Right forelimb (tissue), 1 donor: ENCODE data around the gene AKAP5.
A peak's percentile ranks its signal among the peaks of the same experiment; 100 is the strongest.

Experiments
- DNase-seq: peaks from one replicate; pipeline ENCODE4 v3.0.0-alpha.2; 2018

AKAP5 gene, protein sequence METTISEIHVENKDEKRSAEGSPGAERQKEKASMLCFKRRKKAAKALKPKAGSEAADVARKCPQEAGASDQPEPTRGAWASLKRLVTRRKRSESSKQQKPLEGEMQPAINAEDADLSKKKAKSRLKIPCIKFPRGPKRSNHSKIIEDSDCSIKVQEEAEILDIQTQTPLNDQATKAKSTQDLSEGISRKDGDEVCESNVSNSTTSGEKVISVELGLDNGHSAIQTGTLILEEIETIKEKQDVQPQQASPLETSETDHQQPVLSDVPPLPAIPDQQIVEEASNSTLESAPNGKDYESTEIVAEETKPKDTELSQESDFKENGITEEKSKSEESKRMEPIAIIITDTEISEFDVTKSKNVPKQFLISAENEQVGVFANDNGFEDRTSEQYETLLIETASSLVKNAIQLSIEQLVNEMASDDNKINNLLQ

GRCh38 chr14:64465191-64465822 is at the start of gene AKAP5:
Gene AKAP5 (plus strand): TSS chr14:64465499. CDS start chr14:64468395, 2,896 bp downstream.
- DNase-seq: peak; percentile 75

- no peak for DNase-seq
Measured at GRCh38 chr14:64416348-64416932, 48.9 kb upstream of the AKAP5 start.

GRCh38 chr14:64417055-64417770 is 48.1 kb upstream of the AKAP5 start:
- no peak for DNase-seq

DNA sequence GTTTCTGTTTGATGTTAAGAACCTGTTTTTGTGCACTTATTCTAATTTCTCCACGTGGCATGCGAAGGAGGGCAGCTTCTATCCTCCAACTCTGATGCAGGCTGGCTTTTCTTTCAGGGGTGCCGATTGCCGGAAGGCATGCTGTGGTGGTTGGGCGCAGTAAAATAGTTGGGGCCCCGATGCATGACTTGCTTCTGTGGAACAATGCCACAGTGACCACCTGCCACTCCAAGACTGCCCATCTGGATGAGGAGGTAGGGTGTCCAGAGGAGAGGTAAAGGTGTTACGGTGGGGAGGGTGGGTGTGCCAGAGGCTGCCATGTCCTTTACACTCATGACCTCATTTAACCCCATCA is 47.6 kb upstream of the AKAP5 start:
- no peak for DNase-seq

DNA sequence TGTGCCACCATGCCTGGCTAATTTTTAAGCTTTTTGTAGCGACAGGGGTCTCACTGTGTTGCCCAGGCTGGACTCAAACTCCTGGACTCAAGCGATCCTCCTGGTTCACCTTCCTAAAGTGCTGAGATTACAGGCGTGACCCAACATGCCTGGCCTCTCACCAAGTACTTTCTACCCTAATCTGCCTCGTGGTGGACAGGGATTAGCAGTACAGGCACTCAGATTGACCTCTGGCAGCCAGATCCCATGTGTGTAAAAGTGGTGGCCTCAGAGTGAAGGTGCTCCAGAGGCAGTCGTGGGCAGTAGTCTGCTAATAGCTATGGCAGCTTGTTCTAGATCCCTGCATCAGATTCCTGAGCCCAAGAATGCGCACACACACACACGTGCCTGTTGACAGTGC is 46.3 kb upstream of the AKAP5 start:
- no peak for DNase-seq

DNA sequence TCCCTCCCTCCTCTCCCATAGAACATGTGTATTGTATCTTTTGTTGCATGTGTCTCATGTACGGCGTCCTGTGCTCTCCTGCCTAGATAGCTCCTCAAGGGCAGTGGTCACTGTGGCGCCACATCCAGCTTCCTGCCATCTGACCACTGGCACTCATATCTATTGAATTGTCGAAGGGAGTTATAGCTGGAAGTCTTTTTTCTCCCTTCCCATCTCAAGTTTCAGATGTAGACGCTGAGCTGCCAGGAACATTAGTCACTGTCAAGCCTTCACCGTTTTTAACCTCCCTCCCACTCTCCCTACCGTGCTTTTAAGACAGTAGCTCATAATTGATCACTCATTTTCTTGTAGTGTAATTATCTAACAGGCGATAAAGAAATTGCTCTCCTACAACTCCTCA is 44.1 kb upstream of the AKAP5 start:
- DNase-seq: no peak

DNA sequence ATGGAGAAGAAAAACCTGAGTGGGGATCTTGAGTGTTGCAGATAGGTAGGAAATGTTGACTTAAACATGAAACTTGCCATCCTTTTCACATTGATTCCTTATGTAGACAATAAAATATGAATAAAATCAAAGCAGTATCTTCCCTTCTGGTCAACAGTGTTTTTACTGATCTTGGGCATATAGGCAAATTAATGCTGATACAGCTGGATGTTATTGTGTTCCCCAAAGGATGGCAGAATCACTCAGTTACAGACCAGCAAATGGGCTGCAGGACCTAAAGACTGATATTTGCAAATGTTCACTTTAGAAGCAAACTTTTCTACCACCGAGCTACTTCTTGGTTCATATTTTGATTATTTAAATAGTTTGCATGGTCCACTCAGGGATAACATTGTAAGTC is 43.3 kb upstream of the AKAP5 start:
- no peak for DNase-seq

GRCh38 chr14:64422756-64423155 is 42.5 kb upstream of the AKAP5 start:
- DNase-seq: no peak

DNA sequence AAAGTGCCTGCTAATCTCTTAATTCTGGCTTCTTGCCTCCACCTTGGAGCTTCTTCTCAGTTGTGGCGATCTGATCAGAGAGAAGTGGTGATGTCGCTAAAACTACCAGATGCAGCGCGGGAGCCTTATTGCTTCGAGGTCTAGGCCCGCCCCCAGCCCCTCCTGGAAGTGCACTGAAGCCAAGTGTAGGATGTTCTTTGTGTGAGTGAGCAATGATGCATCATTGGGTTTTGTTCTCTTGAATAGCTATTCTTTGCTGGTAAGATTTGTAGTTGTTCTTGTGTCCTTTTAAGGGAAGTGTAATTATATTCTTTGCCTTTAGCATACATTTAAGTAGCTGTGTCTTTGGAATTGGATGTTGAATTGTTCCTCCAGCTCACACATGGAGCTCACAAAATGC is 41.3 kb upstream of the AKAP5 start:
- no peak for DNase-seq

- no peak for DNase-seq
Measured at GRCh38 chr14:64434528-64434927, 30.8 kb upstream of the AKAP5 start.

DNA sequence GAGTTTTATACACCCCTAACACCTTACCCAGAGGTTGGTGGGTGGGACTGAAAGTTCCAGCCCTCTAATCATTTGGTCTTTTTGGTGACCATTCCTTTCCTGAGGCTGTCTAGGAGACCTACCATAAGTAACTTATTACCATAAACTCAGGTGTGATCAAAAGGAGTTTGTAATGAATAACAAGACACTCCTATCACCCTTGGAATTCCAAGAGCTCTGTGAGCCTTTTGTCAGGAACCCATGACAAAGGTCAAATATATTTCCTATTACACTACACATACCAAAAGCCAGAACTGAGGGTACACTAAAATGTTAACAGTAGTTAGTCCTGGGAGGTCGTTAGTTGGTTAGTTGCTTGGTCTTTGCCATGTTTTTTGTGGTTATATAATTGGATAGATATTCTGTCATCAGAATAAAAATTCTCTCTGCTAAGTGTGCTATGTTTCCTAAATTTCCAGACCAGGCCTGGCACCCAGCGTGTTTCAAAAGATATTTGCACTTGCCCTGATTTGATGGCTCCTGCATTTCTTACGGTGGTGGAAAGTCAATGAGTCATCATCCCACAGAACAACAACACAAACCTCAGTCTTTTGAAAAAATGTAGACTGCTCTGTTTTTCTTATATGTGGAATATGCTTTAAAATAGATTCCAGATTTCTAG is 27.0 kb upstream of the AKAP5 start:
- DNase-seq: no peak

GRCh38 chr14:64439141-64439540 is 26.2 kb upstream of the AKAP5 start:
- no peak for DNase-seq

DNA sequence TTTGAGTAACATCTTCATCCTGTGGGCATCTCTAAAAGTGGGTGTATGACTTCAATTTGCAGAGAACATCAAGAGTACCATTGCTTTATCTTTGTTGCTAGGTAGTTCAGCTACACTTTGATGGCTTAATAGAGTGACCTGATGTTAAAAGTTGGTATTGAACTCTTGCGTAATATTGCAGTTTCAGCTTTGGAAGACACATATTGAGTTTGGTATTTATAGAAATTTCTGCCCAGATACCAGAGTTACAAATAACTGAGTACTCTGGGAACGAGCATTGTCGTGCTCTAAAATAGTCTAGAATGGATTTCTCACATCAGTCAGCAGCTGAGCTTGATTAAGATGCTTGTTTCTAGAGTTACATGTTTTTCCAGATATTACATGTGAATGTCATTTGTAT is 24.8 kb upstream of the AKAP5 start:
- DNase-seq: no peak

GRCh38 chr14:64442300-64442988 is 22.9 kb upstream of the AKAP5 start:
- no peak for DNase-seq

DNA sequence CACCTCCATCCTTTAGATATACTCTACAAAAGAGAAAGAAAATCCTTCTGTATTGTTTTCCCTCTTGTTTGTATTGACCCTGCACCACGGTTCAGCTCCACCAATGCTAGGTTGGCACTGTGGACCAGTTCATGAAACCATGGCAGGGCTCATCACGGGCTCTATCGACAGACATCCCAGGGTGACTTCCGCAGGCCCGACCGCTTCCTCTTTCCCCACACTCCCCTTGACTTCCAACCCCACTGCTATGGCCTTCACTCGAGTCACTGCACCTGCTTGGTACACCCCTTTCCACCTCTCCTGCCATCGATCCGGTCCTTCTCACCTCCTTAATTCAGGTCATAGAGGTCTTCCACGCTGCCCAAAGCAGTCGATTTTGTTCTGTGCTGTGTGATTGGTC is 21.2 kb upstream of the AKAP5 start:
- no peak for DNase-seq

DNA sequence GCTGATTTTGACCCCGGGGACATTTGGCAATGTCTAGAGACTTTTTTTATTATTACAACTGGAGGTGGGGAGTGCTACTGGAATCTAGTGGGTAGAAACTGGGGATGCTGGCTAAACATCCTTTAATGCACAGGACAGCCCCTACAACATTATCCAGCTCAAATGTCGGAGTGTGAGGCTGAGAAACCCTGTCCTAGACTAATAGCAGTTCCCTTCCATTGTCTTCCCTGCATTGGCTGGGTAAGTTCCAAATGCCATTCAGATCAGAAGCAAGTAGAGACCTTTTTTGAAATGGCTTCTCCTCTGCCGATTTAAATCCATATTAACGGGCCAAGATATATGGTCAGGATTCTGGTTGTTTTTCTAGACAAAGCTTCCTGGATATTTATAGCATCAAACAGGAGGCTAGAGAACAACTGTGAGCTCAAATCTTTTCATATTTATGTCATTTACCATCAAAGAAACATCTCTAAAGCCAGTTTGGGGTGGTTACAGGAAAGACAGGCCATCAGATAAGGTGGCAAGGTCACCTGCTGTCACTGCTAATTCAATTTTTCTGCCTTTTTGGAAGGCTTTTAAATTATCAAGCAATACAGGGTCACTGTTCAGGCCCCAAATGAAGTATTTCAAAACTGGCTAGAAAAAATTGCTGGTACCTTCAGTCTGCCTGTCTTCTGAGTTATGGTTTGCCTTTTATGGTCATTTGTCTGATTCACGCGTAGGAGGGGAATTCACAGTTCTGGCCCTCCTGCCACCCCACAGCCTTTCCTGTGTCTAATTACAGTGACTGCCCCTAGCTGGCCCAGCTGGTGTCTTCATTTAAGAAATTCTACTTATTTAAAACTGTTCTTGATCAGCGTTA is 20.1 kb upstream of the AKAP5 start:
- DNase-seq: no peak

DNA sequence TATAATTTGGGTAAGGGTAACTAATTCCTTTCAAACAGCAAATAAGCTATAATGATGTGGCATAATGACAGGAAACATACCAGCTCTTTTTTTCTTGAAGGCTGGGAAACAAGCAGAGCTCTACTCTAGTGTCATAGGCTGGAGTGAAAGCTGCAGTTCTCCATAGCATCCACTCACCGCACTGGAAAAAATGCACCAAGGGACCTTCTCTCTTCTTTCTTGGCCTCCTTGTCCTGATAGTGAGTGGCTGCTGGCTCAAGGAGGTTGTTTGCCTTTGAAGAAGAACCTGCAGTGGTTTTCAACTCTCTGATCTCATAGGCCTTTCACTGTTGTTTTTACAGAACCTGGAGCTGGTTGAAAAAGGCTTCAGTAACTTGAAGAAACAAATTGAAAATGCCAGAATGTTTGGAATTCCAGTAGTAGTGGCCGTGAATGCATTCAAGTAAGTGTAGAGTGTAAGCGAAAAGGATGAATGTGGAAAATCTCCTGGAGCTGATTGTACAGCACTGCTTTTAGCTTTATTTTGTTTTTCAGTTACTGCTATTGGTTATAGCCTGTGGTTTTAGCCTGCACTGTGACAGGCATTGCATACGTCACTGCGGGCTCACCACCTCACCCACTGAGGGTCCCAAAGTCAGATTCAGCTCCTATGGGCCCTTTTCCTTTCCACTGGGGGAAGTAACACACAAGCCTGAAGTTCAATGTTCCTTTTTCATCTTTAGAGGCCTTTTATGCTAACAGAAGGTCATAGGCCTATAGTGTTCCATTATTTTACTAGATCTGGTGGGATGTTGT is 17.2 kb upstream of the AKAP5 start:
- DNase-seq: no peak

DNA sequence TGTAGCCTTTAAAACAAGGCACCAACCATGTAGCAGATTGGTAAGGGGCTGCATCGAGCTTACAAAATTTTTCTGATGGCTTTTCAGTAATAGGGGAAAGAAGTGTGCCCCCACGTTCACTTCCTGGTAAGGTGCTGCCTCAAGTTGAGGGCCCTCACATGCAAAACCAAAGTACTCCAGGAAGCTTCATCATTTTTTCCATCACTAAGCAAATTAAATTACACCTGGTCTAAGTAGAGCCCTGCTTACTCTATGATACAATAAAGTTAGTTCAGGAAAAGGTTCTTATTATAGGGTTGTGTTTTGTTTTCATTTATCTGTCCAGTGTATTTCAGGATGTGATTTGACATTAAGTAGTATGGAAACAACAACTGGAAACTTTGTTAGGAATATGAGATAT is 15.0 kb upstream of the AKAP5 start:
- no peak for DNase-seq

DNA sequence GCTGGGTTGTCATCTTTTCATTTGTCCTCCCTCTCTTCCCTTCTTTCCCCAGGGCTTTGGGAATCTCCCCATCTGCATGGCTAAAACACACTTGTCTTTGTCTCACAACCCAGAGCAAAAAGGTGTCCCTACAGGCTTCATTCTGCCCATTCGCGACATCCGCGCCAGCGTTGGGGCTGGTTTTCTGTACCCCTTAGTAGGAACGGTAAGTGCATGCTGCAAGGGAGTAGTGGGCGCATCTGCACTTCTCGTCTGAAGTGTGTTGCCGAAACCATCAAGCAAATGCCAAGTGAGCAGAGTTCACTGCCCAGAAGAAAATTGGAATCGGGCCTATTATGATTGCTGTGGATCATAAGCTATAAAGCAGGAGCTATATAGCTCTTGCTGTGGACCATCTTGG is 10.6 kb upstream of the AKAP5 start:
- DNase-seq: no peak

DNA sequence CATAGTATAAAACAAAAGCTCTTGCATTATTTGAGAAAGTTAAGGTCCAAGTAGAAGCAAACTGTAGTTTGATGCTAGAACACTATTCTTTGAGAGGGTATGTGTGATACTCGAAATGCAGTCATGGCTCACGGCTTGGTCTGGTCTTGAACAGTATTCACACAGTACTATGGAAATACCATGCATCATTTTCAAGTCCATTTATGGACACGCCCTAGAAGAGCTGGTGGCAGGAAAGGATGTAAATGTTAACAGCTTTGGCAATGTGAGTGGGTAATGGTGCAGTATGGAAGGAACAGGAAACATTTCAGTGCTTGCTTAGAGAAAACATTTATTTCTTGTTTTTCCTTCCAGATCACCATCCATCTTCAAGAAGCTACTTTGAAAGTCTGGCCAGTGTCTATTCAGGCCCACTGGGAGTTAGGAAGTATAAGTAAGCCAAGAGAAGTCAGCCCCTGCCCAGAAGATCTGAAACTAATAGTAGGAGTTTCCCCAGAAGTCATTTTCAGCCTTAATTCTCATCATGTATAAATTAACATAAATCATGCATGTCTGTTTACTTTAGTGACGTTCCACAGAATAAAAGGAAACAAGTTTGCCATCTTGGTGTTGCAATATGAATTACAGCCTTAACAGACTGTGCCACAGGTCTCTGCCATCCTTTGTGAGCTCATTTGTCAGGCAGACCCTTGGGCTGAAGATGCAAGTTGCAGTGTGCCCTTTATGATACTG is 5.7 kb upstream of the AKAP5 start:
- DNase-seq: no peak
